ENCODE results near the gene POT1. TPM values are rescaled to one million over a fixed set of nuclear protein-coding genes. Genes with fewer than 3 reads are reported as not detected.

POT1 gene
- polyA plus RNA-seq, 2 donors, result 2.8 to 4.3 TPM

- Histone ChIP-seq H3K9me3 (ENCODE audit: control insufficient read depth in 2 of 2, insufficient read depth in 1 of 2, low read depth in 1 of 2, low read length in 1 of 2) (peaks cover 0 to 4% of the 10 kb centered on the region in 2 donors), H3K27me3 (ENCODE audit: control insufficient read depth in 1 of 2, insufficient read depth in 2 of 2, low read length in 2 of 2) (no peaks in the 10 kb centered on the region), H3K36me3 (ENCODE audit: control insufficient read depth in 2 of 2, insufficient read depth in 2 of 2, low read length in 1 of 2) (no peaks in the 10 kb centered on the region), H3K4me3 (ENCODE audit: low read depth in 1 of 2, low read length in 2 of 2) (no peak overlapping the region), H3K27ac (ENCODE audit: low read depth in 2 of 2, low read length in 1 of 2) (no peak overlapping the region), H3K4me1 (ENCODE audit: control insufficient read depth in 2 of 2, insufficient read depth in 2 of 2, low read length in 1 of 2) (no peaks in the 10 kb centered on the region)
- 71 to 79% methylated on average over 4 of the region's 4 CpGs for WGBS, 2 donors
These were observed 12.8 kb upstream of the POT1 start for GRCh38 chr7:124942399-124942798.

- 80 to 91% methylated on average over 2 of the region's 2 CpGs for WGBS, 2 donors
These were observed 10.7 kb upstream of the POT1 start for GRCh38 chr7:124940306-124940705.

GRCh38 chr7:124938128-124938527 lies 8.5 kb upstream of the POT1 start:
- Histone ChIP-seq H3K4me3 (ENCODE audit: low read depth in 1 of 2, low read length in 2 of 2) (no peak overlapping the region), H3K27me3 (ENCODE audit: control insufficient read depth in 1 of 2, insufficient read depth in 2 of 2, low read length in 2 of 2) (no peaks in the 10 kb centered on the region), H3K4me1 (ENCODE audit: control insufficient read depth in 2 of 2, insufficient read depth in 2 of 2, low read length in 1 of 2) (no peaks in the 10 kb centered on the region), H3K27ac (ENCODE audit: low read depth in 2 of 2, low read length in 1 of 2) (no peak overlapping the region), H3K36me3 (ENCODE audit: control insufficient read depth in 2 of 2, insufficient read depth in 2 of 2, low read length in 1 of 2) (no peaks in the 10 kb centered on the region), H3K9me3 (ENCODE audit: control insufficient read depth in 2 of 2, insufficient read depth in 1 of 2, low read depth in 1 of 2, low read length in 1 of 2) (no peaks in the 10 kb centered on the region)
- 78 to 87% methylated on average over 2 of the region's 2 CpGs for WGBS, 2 donors

More at GRCh38 chr7:124940306-124940705, 10.7 kb upstream of the POT1 start:
- Histone ChIP-seq H3K27ac (ENCODE audit: low read depth in 2 of 2, low read length in 1 of 2) (no peak overlapping the region), H3K9me3 (ENCODE audit: control insufficient read depth in 2 of 2, insufficient read depth in 1 of 2, low read depth in 1 of 2, low read length in 1 of 2) (peaks cover 0 to 3% of the 10 kb centered on the region in 2 donors), H3K4me1 (ENCODE audit: control insufficient read depth in 2 of 2, insufficient read depth in 2 of 2, low read length in 1 of 2) (no peaks in the 10 kb centered on the region), H3K36me3 (ENCODE audit: control insufficient read depth in 2 of 2, insufficient read depth in 2 of 2, low read length in 1 of 2) (no peaks in the 10 kb centered on the region), H3K4me3 (ENCODE audit: low read depth in 1 of 2, low read length in 2 of 2) (no peak overlapping the region), H3K27me3 (ENCODE audit: control insufficient read depth in 1 of 2, insufficient read depth in 2 of 2, low read length in 2 of 2) (no peaks in the 10 kb centered on the region)

- H3K9me3 ChIP-seq (ENCODE audit: control insufficient read depth in 2 of 2, insufficient read depth in 1 of 2, low read depth in 1 of 2, low read length in 1 of 2), result no peaks in the 10 kb centered on the region
- no peak overlapping the region for H3K27ac ChIP-seq (ENCODE audit: low read depth in 2 of 2, low read length in 1 of 2)
- no peaks in the 10 kb centered on the region for H3K27me3 ChIP-seq (ENCODE audit: control insufficient read depth in 1 of 2, insufficient read depth in 2 of 2, low read length in 2 of 2)
- H3K4me3 ChIP-seq (ENCODE audit: low read depth in 1 of 2, low read length in 2 of 2), result no peak overlapping the region
- no peaks in the 10 kb centered on the region for H3K36me3 ChIP-seq (ENCODE audit: control insufficient read depth in 2 of 2, insufficient read depth in 2 of 2, low read length in 1 of 2)
- no peaks in the 10 kb centered on the region for H3K4me1 ChIP-seq (ENCODE audit: control insufficient read depth in 2 of 2, insufficient read depth in 2 of 2, low read length in 1 of 2)
- 74 to 86% methylated on average over 1 of the region's 1 CpG for WGBS, 2 donors
These were observed 7.5 kb upstream of the POT1 start for GRCh38 chr7:124937076-124937475.

- Histone ChIP-seq H3K27me3 (ENCODE audit: control insufficient read depth in 1 of 2, insufficient read depth in 2 of 2, low read length in 2 of 2) (no peaks in the 10 kb centered on the region), H3K9me3 (ENCODE audit: control insufficient read depth in 2 of 2, insufficient read depth in 1 of 2, low read depth in 1 of 2, low read length in 1 of 2) (no peaks in the 10 kb centered on the region), H3K36me3 (ENCODE audit: control insufficient read depth in 2 of 2, insufficient read depth in 2 of 2, low read length in 1 of 2) (no peaks in the 10 kb centered on the region), H3K4me3 (ENCODE audit: low read depth in 1 of 2, low read length in 2 of 2) (no peak overlapping the region), H3K27ac (ENCODE audit: low read depth in 2 of 2, low read length in 1 of 2) (no peak overlapping the region), H3K4me1 (ENCODE audit: control insufficient read depth in 2 of 2, insufficient read depth in 2 of 2, low read length in 1 of 2) (no peaks in the 10 kb centered on the region)
These were observed 5.2 kb upstream of the POT1 start for GRCh38 chr7:124934841-124935240.

- 84 to 85% methylated on average over 18 of the region's 18 CpGs for WGBS, 2 donors
- Histone ChIP-seq H3K36me3 (ENCODE audit: control insufficient read depth in 2 of 2, insufficient read depth in 2 of 2, low read length in 1 of 2) (no peaks in the 10 kb centered on the region), H3K4me3 (ENCODE audit: low read depth in 1 of 2, low read length in 2 of 2) (no peak overlapping the region), H3K27me3 (ENCODE audit: control insufficient read depth in 1 of 2, insufficient read depth in 2 of 2, low read length in 2 of 2) (no peaks in the 10 kb centered on the region), H3K27ac (ENCODE audit: low read depth in 2 of 2, low read length in 1 of 2) (no peak overlapping the region), H3K9me3 (ENCODE audit: control insufficient read depth in 2 of 2, insufficient read depth in 1 of 2, low read depth in 1 of 2, low read length in 1 of 2) (no peaks in the 10 kb centered on the region), H3K4me1 (ENCODE audit: control insufficient read depth in 2 of 2, insufficient read depth in 2 of 2, low read length in 1 of 2) (no peaks in the 10 kb centered on the region)
These were observed 1.3 kb upstream of the POT1 start for GRCh38 chr7:124930655-124931597.

- peak overlapping the region; percentile 10 to 17 for H3K27ac ChIP-seq (ENCODE audit: low read depth in 2 of 2, low read length in 1 of 2)
- no peaks in the 10 kb centered on the region for H3K4me1 ChIP-seq (ENCODE audit: control insufficient read depth in 2 of 2, insufficient read depth in 2 of 2, low read length in 1 of 2)
- 4 to 6% methylated on average over 1 of the region's 1 CpG for WGBS, 2 donors
- H3K4me3 ChIP-seq (ENCODE audit: low read depth in 1 of 2, low read length in 2 of 2), result peak overlapping the region; percentile 53 to 67
- no peaks in the 10 kb centered on the region for H3K27me3 ChIP-seq (ENCODE audit: control insufficient read depth in 1 of 2, insufficient read depth in 2 of 2, low read length in 2 of 2)
- H3K36me3 ChIP-seq (ENCODE audit: control insufficient read depth in 2 of 2, insufficient read depth in 2 of 2, low read length in 1 of 2), result no peaks in the 10 kb centered on the region
- H3K9me3 ChIP-seq (ENCODE audit: control insufficient read depth in 2 of 2, insufficient read depth in 1 of 2, low read depth in 1 of 2, low read length in 1 of 2), result no peaks in the 10 kb centered on the region
These were observed 573 bp upstream of the POT1 start for GRCh38 chr7:124930173-124930623.

GRCh38 chr7:124924906-124925305 lies 4.7 kb downstream of the POT1 start:
- Histone ChIP-seq H3K36me3 (ENCODE audit: control insufficient read depth in 2 of 2, insufficient read depth in 2 of 2, low read length in 1 of 2) (no peaks in the 10 kb centered on the region), H3K27ac (ENCODE audit: low read depth in 2 of 2, low read length in 1 of 2) (no peak overlapping the region), H3K4me1 (ENCODE audit: control insufficient read depth in 2 of 2, insufficient read depth in 2 of 2, low read length in 1 of 2) (no peaks in the 10 kb centered on the region), H3K27me3 (ENCODE audit: control insufficient read depth in 1 of 2, insufficient read depth in 2 of 2, low read length in 2 of 2) (no peaks in the 10 kb centered on the region), H3K9me3 (ENCODE audit: control insufficient read depth in 2 of 2, insufficient read depth in 1 of 2, low read depth in 1 of 2, low read length in 1 of 2) (no peaks in the 10 kb centered on the region), H3K4me3 (ENCODE audit: low read depth in 1 of 2, low read length in 2 of 2) (no peak overlapping the region)

GRCh38 chr7:124922200-124922599 lies 7.4 kb downstream of the POT1 start:
- no peaks in the 10 kb centered on the region for H3K27me3 ChIP-seq (ENCODE audit: control insufficient read depth in 1 of 2, insufficient read depth in 2 of 2, low read length in 2 of 2)
- no peaks in the 10 kb centered on the region for H3K4me1 ChIP-seq (ENCODE audit: control insufficient read depth in 2 of 2, insufficient read depth in 2 of 2, low read length in 1 of 2)
- no peaks in the 10 kb centered on the region for H3K9me3 ChIP-seq (ENCODE audit: control insufficient read depth in 2 of 2, insufficient read depth in 1 of 2, low read depth in 1 of 2, low read length in 1 of 2)
- H3K27ac ChIP-seq (ENCODE audit: low read depth in 2 of 2, low read length in 1 of 2), result no peak overlapping the region
- H3K4me3 ChIP-seq (ENCODE audit: low read depth in 1 of 2, low read length in 2 of 2), result no peak overlapping the region
- H3K36me3 ChIP-seq (ENCODE audit: control insufficient read depth in 2 of 2, insufficient read depth in 2 of 2, low read length in 1 of 2), result no peaks in the 10 kb centered on the region

- Histone ChIP-seq H3K4me3 (ENCODE audit: low read depth in 1 of 2, low read length in 2 of 2) (no peak overlapping the region), H3K36me3 (ENCODE audit: control insufficient read depth in 2 of 2, insufficient read depth in 2 of 2, low read length in 1 of 2) (no peaks in the 10 kb centered on the region), H3K27me3 (ENCODE audit: control insufficient read depth in 1 of 2, insufficient read depth in 2 of 2, low read length in 2 of 2) (no peaks in the 10 kb centered on the region), H3K4me1 (ENCODE audit: control insufficient read depth in 2 of 2, insufficient read depth in 2 of 2, low read length in 1 of 2) (peaks cover 0 to 2% of the 10 kb centered on the region in 2 donors), H3K9me3 (ENCODE audit: control insufficient read depth in 2 of 2, insufficient read depth in 1 of 2, low read depth in 1 of 2, low read length in 1 of 2) (no peaks in the 10 kb centered on the region), H3K27ac (ENCODE audit: low read depth in 2 of 2, low read length in 1 of 2) (no peak overlapping the region)
- 95 to 96% methylated on average over 2 of the region's 2 CpGs for WGBS, 2 donors
These were observed 9.8 kb downstream of the POT1 start for GRCh38 chr7:124919841-124920240.
